Activated naive CD8-positive, alpha-beta T cell treated with anti-CD3 and anti-CD28 coated beads, Interleukin-2, amount 50 U/mL, for 16 hours (primary cell): ENCODE results near the gene FAM111B.
"Not testable (repeated sequence)": the region's sequence is repeated elsewhere in the genome, so short reads cannot be mapped to it uniquely, and the experiment has no call there.

Experiments
- DNase-seq: peaks from one replicate; pipeline ENCODE4 v3.0.0-alpha.2; 2020; ENCODE audit warnings: low read depth, low spot score

FAM111B gene

DNA sequence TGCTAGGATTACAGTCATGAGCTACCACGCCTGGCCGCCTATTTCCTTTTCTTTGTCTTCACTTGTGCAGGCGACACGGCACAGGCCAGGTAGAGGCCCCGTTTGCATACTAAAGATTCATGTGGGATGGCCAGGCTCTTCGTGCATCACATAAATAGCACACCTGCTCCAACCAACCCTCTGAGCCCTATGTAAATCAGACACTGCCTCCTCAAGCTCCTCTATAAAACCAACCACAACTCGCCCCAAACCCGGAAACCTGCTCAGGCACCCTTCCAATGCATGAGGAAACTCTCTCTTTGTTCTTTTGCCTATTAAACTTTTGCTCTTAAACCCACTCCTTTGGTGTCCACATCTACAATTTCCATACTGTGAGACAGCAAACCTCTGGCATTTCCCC lies 9.1 kb upstream of the FAM111B start:
- not testable (repeated sequence) for DNase-seq

DNA sequence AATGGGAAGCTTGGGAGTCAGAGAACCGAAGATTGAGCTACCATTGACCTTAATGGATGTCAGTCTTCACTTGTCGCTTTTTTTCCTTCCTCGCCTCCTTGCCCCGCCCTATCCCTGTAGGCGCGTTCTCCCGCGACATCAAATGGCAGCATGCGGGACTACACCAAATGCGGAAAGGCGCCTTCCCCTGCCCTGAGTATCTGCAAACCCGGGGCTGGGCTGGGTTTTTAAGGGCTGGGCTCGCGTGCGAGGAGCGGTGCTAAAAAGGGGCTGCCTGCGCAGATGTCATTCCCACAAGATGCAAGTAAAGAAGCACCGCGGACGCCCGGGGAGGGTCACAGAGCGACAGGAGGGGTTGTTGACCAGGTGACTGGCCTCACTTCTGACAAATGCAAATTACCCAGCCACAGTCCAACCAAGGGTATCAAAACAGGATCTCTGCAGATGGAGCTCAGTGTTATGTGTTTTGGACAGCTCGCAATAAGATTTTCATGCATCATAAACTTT lies 4.7 kb upstream of the FAM111B start:
- no peak for DNase-seq

DNA sequence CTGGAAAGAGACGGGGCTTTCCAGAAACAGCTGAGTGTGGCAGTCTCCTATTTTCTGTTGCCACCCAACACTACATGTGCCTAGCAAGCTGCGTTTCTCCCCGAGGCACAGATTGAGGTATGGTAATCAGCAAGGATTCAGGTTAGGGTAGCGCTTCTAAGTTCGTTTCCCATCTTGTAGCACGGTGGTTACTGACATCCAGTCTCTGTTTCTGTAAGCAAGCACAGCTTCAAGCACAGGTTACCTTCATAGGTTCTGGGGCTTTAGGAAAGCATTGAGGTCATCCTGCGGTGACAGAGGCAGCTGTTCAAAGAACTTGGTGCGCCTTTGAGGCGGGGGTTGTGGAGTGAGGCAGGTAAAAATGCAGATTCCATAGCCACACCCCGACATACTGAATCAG lies 684 bp downstream of the FAM111B start:
- DNase-seq = not testable (repeated sequence)

DNA sequence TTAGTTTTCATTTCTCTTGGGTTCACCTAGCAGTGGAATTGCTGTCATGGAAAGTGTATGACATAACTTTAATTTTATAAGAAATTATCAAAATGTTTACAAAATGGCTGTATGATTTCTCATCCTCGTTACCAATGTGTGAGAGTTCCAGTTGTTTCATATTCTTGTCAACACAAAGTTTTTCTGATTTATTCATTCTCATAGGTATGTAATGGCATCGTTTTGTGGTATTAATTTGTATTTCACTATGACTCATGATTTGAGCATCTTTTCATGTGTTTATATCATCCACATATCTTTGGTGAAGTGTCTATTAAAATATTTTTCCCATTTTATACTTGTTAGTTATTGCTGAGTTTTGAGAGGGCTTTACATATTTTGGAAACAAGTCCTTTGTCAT lies 5.5 kb downstream of the FAM111B start:
- DNase-seq = no peak

DNA sequence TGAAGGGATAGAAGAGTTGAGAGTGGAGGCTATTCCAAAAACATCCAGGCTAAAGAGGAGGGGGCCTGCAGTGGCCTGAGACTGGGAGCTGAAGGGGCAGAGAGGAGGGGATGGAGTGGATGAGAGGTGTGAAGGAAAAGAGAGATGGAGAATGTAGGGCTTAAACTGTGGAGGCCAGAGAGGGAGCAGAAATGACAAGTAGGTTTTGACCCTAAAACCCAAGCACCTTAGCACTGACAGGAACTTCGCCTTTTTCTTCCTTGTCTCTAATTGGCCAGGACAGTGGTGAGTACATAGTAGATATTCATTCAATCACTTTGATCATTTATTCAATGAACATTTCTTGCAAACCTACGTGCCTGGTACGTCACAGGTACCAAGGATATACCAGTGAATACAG lies 7.3 kb downstream of the FAM111B start:
- no peak for DNase-seq

DNA sequence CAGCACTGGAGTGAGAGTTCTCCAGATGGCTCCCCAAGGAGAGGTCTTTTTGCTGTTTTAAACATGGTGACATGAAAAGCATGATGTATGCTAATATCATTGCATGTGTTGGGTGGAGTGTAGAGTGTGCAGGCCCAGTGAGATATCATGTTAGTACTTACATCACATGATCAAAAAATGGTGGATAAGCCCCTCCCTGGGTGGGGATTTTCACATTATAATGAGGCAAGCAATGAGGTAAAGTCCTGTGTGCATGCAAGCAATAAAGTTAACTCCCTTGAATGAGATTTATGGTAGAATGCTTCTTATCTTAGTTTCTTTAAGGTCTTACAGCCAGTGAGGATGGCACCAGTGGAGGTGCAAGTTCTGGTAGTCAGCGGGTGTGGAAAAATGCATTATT lies 8.5 kb downstream of the FAM111B start:
- DNase-seq = no peak

DNA sequence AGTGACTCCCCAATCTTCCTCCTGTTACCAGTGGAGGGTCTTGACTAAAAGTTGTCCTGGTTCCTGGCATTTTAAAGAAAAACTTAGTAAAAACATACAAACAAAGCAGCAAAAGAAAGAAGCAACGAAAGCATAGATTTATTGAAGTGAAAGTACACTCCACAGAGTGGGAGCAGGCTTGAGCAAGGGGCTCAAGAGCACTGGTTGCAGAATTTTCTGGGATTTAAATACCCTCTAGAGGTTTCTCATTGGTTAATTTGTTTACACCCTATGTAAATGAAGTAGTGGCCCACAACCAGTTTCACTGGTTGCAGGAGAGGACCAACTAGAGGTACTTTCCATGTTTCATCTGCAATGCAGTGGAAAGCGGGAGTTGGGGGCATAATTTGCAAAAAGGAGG lies 10.7 kb downstream of the FAM111B start:
- DNase-seq = no peak

DNA sequence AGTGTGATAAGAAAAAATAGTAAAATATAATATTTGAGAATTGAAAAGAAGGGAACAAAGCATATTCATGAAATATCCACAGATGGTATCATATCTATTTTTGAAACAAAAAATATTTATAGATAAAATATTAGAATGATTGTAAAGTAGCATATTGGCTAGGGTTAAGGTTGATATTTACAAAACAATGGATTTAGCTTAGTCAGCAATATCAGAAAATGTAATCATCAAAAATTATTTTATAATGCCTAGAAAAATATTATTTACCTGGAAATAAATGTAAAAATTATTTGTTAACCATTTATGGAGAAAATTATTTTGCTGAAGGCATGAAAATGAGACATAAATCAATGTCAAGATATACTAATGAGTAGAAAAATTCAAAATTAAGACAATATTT lies 12.8 kb downstream of the FAM111B start:
- no peak for DNase-seq

DNA sequence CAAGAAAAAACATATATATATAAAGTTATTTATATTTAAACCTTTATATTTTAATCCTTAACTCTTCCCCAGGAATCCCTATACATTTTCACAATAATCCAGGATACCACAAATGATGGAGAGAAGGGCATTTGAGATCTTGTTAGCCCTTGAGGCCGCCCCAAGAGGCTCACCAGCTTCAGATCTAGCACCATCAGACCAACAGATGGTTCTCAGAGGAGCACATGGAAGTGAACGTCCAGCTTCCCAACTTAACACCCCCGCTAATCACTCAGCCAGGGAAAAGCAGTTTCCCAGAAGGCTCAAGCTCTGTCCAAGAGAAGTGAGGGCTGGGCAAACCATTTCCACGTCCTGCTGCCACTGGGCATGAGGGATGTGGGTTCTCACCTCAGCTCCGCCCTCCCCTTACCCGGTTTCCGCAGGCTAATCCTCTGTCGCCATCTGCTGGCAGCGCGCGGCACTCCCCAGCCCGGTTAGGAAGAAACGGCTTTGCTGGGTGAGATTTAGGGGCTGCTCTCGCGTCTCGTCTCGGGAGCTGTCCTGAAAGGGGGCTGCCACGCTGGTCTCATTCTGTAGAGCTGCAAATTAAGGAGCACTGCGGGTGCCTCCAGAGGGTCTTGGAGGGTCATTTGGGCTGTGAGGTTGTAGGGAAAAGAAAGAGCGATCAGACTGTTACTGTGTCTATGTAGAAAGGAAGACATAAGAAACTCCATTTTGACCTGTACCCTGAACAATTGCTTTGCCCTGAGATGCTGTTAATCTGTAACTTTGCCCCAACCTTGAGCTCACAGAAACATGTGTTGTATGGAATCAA lies 28.8 kb downstream of the FAM111B start:
- peak; percentile 75 for DNase-seq

DNA sequence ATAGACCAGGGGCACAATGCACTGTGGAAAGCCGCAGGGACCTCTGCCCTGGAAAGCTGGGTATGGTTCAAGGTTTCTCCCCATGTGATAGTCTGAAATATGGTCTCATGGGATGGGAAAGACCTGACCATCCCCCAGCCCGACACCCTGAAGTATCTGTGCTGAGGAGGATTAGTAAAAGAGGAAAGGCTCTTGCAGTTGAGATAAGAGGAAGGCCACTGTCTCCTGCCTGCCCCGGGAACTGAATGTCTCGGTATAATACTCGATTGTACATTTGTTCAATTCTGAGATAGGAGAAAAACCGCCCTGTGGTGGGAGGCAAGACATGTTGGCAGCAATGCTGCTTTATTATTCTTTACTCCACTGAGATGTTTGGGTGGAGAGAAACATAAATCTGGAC lies 29.5 kb downstream of the FAM111B start:
- not testable (repeated sequence) for DNase-seq

DNA sequence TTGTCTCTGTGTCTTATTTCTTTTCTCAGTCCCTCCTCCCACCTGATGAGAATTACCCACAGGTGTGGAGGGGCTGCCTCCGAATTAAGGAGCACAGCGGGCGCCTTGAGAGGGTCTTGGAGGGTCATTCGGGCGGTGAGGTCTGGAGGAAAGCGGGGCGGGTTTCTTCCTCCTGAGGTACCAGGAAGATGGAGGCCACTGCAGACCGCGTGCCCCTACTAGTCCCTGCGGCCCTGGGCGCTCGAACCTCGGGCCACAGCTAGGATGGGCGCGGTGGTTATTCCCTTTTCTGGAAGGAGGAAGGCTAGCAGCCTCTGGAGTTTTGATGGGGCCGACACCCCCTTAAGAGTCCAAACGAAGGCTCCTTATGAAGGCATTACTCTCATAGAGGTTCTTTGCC lies 30.2 kb downstream of the FAM111B start:
- DNase-seq = no peak

DNA sequence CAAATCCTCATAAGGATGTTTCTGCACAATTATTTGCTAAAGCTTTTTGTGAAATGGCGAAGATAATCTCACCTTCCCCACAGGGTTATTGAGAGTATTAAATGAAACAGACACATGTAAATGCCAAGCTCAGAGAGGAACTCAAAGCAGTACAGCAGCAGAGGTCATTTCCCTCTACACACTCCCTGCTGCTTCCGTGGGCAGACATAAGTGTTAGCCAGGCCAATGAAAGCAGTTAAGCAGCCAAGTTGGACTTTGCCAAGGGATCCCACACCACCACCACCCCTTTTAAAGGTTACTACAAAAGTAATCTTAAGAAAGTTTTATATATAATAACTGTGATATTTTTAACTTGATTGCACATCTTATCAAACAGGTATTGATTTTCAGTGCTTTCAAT lies 31.6 kb downstream of the FAM111B start:
- no peak for DNase-seq

DNA sequence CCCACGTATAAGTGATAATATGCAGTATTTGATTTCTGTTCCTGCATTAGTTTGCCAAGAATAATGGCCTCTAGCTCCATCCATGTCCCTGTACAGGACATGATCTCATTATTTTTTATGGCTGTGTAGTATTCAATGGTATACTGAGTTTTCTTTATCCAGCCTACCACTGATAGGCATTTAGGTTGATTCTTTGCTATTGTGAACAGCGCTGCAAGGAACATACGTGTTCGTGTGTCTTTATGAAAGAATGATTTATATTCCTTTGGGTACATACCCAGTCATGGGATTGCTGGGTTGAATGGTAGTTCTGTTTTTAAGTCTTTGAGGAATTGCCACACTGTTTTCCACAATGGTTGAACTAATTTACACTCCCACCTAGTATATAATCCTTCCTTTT lies 34.2 kb downstream of the FAM111B start:
- DNase-seq = no peak

DNA sequence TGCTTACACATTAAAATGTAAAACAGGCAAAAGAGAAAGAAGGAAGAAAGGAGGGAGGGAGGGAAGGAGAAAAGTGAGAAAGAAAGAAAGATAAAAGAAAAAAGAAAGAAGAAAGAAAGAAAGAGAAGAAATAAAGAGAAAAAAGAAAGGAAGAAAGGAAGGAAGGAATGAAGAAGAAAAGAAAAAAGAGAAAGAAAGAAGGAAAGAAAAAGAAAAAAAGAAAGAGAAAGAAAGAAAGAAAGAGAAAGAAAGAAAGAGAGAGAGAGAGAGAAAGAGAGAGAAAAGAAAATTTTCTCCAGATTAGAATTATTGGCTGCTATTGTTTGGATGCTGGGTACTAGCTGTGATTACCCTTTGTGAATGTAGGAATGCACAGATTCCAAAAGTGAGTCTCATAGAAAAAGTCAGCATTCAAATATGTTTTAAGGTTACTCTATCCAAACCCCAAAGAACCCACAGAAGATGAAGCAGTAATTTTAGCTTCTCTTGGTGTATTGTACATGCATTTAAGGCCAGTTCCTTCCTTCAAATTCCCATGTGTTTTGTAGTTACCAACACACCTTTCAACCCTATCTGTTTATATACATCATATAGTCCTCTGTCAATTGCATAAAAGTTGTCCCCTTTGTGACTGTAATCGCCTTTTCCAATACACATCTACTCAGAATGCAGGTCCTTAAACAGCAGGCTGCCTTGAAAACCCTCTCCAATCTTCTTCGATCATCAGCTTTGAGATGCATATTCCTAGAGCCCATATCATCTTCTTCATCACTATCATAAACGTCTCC lies 34.8 kb downstream of the FAM111B start:
- DNase-seq = no peak

DNA sequence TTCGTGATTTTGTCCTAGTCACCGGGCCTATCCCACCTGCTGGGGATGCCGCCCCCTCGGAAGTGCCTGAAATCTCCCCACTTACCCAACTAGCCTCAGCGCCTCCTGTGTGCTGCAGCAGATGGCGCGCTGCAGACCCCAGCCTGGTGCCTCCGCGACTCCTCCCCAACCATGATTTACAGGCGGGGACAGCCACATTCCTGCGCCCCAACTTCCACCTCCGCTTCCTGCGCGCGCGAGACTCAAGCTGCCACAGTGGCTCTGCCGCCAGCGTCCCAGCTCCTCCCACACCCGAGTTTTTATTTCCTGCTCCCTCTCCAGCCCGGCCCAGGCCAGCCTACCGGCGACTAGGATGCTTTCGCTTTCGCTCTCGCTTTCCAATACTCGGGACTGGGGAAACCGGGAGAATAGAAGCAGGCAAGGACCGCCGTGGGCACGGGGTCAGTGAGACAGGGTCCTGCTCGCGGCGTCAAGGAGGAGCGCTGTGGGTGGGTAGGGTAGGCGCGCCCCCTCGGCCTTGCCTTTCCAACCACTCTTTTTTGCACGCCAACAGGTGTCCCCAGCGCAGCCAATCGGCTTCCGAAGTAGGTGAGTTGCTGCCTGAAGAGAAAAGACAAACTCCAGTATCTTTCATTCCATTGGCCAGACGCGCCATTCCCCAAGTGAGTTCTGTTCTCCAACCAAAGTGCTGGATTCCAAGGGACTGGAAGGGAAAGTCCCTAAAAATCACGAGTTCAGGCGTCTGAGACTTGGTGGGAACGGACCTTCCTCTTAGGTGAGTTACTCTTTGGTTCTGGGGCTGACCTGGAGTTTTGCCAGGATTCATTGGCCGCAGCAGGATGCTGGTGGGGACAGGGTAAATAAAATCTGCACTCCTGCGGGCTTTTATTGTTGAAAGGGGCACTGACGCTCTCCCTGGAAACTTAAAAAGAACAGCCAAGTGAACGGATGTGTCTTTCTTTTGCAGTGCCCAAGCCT lies 35.8 kb downstream of the FAM111B start, which contains the start of gene FAM111A:
TSS of gene FAM111A (plus strand) at position 327 of the 978 bp plus-strand sequence. CDS start 6,017 bp downstream, outside the sequence.
- DNase-seq = peak; percentile 39

DNA sequence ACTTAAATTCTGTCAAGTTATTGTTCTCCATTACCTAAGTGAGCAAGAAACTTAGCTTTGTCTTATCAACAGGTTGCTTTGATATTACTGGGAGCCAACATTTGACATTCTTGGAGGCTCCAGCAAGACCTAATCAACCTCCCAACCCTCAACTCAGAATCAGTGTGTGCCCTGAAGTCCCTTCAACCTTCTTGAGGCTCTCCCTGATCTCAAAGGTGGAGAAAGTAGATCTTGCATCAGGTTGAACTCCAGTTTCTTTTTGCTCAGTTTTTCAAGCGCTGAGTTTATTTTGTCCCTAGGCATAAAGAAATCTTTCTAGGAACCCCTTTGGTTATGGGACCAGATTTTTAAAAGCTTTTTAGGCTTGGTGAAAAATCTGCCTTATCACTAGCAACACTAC lies 37.1 kb downstream of the FAM111B start:
- DNase-seq = no peak

DNA sequence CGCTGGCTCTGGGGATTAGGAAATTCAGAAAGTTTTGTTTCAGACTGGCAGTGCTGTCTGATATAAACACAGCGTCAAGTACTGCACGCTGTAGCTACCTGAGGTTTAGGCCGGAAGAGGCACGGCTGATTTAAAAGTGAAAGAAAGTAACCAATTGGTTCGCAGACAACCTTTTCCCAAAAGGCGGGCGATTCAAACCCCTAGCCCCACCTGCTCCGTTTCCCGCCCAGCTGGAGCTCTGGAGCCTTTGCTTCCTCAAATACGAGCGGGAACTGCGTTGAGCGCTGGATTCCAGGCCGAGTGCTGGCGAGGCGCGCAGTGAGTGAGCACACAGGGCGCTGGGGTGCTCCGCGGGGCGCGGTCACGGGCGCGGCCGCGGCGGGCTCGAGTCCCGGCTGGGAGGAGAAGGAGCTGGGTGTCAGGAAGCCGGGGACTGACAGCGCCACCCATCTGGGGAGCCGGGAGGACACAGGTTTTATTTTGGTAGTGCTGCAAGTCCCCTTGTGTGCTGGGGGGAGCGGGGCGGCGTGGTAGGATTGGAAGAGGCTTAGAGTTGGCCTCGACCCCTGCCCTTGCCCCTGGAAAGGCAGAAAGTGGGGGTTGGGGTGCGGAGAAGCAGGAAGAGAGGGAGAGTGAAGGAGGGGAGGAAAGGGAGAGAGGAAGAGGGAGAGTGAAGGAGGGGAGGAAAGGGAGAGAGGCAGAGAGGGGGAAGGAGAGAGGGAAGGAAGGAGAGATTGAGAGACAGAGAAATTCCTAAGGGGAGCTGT lies 37.7 kb downstream of the FAM111B start:
- peak; percentile 14 for DNase-seq

DNA sequence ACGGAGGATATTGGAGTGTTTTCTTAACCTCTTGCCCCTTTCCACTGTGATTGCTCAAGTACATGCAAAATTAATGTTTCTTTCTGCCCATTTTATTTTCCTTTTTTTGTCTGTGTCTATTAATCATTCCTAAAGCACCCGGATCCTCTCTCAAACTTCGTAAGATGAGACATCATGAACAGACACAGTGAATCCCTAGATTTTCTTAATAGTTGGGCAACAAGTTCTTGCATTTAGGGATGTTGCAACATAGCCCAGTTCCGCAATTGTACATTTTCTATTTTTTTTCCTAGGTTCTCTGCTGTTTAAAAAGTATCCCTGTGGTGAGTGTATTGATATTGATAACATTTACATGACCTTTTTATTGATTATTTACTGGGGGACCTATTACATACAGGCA lies 38.5 kb downstream of the FAM111B start:
- no peak for DNase-seq

DNA sequence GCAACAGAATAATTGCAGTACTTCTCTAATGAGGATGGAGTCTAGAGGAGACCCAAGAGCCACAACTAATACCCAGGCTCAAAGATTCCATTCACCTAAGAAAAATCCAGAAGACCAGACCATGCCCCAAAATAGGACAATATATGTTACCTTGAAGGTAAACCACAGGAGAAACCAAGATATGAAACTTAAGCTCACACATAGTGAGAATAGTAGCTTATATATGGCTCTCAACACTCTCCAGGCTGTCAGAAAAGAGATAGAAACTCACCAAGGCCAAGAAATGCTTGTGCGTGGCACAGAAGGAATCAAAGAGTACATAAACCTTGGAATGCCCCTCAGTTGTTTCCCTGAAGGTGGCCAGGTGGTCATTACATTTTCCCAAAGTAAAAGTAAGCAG lies 44.7 kb downstream of the FAM111B start:
- no peak for DNase-seq

DNA sequence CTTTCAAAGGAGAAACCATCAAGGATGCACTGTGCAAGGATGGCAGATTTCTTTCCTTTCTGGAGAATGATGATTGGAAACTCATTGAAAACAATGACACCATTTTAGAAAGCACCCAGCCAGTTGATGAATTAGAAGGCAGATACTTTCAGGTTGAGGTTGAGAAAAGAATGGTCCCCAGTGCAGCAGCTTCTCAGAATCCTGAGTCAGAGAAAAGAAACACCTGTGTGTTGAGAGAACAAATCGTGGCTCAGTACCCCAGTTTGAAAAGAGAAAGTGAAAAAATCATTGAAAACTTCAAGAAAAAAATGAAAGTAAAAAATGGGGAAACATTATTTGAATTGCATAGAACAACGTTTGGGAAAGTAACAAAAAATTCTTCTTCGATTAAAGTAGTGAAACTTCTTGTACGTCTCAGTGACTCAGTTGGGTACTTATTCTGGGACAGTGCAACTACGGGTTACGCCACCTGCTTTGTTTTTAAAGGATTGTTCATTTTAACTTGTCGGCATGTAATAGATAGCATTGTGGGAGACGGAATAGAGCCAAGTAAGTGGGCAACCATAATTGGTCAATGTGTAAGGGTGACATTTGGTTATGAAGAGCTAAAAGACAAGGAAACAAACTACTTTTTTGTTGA lies 45.4 kb downstream of the FAM111B start:
- no peak for DNase-seq
